HG02798 (cell line): Measurements from ENCODE around the gene CACNA1D.
A peak's percentile ranks its signal among the peaks of the same experiment; 100 is the strongest.

Experiments
- ATAC-seq: cut with Tn5 transposase; IDR thresholded peaks from one replicate; pipeline ENCODE4 v1.9.1; 2021; ENCODE audit warnings: mild to moderate bottlenecking; ENCODE audit not compliant: unreplicated experiment, poor library complexity

The CACNA1D gene

DNA sequence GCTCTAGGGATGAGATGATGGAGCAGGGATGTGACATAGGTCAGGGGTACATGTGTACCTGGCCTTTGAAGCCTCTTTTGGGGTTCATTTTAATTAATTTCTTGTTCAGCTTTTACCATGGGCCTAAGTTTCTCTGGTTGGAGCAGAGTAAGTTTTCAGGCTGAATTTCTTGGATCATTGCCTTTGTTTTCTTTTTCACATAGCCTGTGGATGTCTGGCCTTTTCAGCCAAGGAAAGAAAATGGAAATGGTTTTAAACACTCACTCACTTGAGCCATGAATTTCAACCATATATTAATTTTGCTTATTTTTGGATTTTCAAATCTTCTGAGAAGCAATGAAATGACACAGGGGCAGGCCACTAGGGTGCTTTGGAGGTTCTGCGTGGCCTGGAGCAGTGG, 30.2 kb downstream of the CACNA1D start:
- ATAC-seq, result no peak

DNA sequence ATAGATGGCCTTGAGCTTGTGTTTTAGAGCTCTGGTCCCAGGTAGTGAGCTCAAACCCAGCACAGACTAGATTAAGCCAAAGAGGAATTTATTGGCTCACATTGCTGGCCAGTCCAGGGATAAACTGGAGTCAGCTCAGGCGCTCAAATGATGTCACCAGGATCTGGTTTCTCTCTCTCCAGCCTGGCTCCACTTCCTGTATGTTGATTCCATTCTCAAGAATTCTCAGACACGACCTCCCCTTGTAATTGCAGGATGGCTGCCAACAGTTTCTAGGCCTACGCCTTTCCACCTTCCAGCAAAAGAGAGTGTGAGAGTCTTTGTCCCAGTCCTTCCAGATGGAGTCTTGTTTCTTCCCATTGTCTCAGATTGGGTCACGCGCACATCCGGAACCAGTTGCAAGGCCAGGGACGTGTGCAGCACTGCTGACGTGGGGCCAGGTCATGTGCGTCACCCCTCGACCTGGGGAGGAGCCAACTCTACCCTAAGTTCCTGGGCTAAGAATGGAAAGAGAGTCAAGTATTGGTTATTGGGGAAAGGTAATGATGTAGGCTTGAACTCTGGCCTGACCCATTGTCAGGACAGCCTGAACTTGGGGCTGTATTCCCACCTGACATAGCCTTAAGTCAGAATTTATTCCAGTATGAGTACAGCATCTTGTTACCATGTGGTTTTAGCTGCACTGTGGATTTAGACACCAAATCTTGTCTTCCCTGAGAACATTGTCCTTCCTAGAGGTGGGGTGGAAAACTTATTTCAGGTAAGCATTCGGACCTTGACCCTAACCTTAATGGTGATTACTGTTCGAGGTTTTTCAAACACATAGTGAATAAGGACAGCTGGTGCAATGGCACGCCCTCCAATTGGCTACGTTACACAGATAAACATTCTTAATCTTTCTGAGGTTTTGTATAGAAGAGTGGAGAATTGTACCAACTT, 31.6 kb downstream of the CACNA1D start:
- ATAC-seq, result no peak

GRCh38 chr3:53526704-53527055, 32.3 kb downstream of the CACNA1D start:
- ATAC-seq, result no peak

DNA sequence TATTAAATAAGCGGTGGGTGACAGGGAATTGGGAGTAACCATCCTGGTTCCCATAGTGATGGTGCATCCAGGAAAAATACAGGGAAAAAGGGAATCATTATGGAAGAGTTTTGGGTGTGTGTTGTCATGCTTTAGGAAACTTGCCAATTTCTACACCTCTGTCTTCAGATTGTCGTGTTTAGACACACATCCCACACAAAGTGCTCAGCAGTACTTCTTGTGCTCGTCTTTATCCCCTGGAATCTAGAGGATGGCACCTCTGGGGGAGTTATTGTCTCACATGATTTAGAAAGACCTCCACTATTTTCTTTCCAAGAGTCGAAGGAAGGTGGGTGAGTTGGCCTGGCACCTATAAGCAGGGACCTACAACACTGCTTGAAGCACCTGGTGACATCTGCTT, 35.8 kb downstream of the CACNA1D start:
- ATAC-seq, result no peak

DNA sequence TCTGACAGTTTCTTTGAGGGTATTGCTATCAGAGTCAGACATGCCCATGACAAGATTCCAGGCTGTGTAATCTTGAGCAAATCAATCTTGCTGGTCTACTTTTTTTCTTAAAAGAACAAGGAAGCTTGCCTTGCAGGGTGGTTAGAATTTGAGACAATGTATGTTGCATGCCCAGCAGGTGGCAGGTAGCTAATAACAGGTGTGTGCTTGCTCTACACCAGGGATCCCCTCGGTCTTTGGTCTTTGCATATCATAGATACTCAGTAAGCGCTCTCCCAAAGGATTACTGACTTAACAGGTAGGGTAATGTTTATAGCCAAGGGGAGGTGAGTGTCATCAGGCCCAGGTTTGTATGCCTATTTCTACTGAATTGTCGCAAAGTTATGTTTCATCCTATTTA, 37.3 kb downstream of the CACNA1D start:
- ATAC-seq, result no peak

DNA sequence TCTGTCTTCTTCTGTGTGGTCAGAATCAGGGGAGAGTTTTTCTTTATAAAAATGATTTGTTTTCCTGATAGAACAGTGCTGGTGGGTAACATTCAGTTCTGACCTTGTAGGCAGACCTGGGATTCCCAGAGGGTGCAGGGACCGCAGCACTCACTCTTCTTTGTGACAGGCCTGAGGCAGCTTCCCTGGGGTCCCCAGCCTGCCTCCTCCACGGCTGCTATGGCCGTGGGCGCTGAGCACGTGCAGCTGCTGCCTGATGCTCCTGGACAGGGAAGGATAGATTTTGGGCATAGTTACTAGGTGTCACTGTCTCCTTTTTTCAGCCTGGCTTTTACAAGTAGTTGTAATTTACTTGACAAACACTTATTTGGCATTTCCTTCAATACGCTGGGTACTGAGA, 39.1 kb downstream of the CACNA1D start:
- no peak for ATAC-seq

GRCh38 chr3:53534216-53534615, 39.8 kb downstream of the CACNA1D start:
- no peak for ATAC-seq

GRCh38 chr3:53534676-53535400, 40.4 kb downstream of the CACNA1D start:
- no peak for ATAC-seq

DNA sequence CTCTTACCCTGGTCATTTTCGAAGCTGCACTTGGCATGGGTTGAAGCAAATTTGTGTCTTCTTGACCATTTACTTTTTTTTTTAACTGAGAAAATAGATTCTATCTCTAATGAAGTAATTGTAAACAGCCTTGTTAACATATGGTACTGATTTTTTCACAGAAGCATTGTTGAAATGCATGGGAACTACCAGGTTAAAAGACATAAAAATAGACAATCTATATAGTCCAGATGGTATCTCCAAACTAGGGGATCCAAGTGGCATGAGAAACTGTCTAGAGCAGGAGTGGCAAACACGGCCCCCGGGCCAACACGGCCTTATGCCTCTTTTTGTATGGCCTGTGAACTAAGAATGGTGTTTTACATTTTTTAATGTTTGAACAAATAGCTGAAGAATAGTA, 41.9 kb downstream of the CACNA1D start:
- ATAC-seq, result no peak

DNA sequence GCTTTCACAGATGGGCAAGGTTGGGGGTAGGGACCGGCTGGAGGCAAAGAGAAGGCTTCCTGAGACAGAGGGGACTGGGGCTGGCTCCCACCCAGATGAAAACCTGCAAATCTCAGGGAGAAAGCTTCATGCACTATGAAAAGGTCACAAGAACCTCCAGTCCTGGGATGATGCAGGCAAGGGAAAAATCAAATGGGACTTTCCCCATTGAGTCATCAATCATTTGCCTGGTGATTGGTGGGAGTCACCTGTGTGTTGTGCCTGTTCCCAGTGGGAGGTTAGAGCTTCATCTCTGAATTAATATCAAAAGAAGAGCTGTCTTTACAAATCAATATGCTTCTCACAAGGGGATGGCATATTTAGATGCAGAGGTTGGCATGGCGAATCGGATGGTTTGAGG, 49.9 kb downstream of the CACNA1D start:
- no peak for ATAC-seq

DNA sequence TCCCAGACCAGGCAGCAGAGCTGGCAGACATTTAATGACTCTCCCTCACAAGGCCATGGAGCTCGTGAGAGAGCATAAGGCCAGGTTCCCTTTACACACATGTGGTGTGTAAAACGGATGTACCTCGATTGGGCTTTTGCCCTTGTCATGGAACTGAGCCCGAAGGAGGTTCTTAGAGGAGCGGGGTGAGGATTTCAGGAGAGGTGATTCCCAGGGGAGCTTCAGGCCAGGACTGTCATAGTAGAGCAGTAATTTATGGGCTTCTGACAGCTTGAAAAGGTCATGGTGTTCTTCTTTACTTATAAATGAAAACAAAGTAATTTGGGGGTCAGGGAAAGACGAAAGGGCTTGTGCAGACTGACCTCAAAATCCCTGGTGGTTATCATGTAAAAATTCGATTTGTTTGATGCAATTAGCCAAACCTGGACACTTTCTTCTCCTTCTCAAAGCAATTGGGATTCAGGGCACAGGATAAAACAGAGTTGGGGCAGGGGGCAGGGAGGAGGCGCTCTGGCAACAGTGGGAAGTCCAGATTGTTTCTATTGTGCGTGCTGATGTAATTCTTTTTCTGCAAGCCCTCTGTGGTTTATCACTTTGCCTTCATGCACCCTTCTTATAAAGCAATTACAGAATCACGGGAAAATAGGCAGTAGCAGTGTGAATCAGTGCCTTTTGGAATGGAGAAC, 51.0 kb downstream of the CACNA1D start:
- ATAC-seq, result no peak

DNA sequence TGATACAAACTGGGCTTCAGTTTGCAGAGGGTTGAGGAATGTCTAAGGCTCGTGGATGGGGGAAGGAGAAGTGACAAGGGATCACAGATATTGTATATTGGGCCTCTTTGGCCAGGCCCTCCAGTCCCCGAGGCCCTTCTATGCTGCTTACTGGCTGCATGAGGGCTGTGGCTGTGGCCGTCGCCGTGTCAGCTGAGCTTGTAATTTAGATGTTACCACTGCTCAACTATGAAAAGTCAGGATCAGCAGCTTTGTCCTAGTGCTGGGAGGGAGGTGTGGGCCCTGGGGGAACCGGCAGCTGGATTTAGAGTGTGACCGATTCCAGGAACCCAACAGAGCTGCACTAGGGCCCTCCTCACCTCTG, 51.6 kb downstream of the CACNA1D start:
- no peak for ATAC-seq

DNA sequence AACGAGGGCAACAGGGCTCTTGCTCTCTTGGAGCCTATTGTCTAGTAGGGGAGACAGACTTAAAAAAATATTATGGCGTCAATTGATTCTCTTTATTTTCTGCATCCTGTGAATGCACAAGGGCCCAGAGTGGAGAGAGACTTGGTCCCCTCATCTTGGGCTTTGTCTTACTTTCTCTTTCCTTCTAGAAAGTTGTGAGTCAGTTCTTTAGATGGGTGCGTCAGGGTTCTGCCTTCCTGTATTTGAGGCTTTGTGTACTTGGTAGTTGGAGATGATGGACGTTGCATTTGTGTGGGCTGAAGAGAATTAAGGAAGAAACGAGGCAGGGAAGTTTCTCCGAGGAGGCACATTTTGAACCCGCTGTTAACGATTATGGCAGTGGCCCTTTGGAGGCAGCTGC, 52.9 kb downstream of the CACNA1D start:
- ATAC-seq, result no peak

- no peak for ATAC-seq
Observed at GRCh38 chr3:53550005-53550620, 55.7 kb downstream of the CACNA1D start.

DNA sequence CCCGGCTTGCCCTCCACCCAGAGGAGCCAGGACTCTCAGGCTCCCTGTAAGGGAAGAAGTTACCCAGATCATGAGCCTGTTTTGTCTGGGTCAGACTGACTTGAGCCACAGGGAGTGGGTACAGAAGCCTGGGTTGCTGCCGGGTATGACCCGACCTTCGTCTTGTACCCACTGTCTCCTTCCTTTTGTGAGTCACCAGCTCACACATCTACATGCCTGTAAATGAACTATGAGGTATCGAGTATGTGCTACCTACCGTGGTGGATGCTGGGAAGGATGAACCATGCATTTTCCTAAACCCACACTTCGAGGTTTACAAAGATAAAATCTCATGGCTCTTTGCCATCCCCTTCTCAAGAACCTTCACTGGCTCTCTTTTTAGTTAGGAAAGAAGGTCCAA, 56.9 kb downstream of the CACNA1D start:
- no peak for ATAC-seq

- no peak for ATAC-seq
Observed at GRCh38 chr3:53552730-53553129, 58.3 kb downstream of the CACNA1D start.

DNA sequence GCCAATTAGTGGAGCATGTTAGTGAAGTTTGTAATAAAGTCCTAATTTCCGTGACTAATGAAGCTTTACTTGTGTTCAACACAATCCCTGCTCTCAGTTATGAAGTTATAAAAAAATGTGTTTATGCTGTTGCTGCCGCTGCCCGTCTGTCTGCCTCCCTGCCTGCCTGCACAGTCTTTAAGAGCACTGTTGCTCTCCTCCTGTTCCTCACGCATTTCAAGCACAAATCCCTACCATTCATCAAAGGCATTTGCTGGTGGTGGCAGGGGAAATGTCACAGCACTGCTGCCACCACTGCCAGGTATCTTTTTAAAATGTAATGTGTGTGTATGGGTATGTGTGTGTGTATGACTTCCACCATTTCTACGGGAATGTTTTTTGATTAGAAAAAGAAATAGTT, 58.8 kb downstream of the CACNA1D start:
- ATAC-seq, result no peak

GRCh38 chr3:53554559-53555067, 60.2 kb downstream of the CACNA1D start:
- peak; percentile 78 for ATAC-seq

DNA sequence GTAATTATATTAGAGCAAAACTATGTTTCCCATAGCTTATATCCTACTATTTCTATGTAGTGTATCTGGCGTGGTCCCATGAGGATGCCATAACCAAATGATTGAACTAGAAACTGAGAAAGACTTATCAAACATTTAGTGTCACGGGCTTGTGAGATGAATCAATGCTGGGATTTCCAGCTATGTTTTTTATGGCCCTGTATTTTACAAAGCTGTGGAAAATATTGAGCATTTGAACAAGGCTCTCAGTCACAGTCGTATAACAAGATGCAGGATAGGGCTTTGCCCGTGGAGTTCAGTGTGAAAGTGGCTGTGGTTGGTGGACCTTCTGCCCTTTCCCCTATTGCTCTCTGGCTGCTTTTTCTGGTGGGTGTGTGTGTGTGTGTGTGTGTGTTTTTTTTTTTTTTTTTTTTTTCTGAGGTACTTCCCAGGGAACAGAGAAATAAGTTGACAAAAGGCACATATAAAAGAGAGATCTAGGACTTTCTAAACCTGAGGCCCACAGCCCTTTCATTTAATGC, 60.7 kb downstream of the CACNA1D start:
- ATAC-seq, result peak; percentile 71

- no peak for ATAC-seq
Observed at GRCh38 chr3:53566461-53567145, 72.2 kb downstream of the CACNA1D start.
